Endothelial cell of umbilical vein (primary cell): Measurements from ENCODE around the gene TFRC.

Experiments used
- CTCF ChIP-seq, 2 donors: IDR thresholded peaks; 1 replicate in 1 of 2; 2 replicates in 1 of 2; pipeline ENCODE4 v1.5.1; 2011; ENCODE audit warnings: low read length in 2 of 2, mild to moderate bottlenecking in 2 of 2, moderate library complexity in 2 of 2, control low read depth in 1 of 2, inconsistent platforms in 1 of 2, low read depth in 1 of 2; ENCODE audit not compliant: insufficient read depth in 1 of 2; ENCODE audit errors: extremely low read depth in 1 of 2
- EZH2 ChIP-seq: IDR thresholded peaks from 2 replicates; pipeline ENCODE4 v1.6.1; 2012; ENCODE audit warnings: borderline replicate concordance, low read depth, mild to moderate bottlenecking, moderate library complexity, low read length, inconsistent platforms; ENCODE audit not compliant: severe bottlenecking
- FOS ChIP-seq: IDR thresholded peaks from 2 replicates; pipeline ENCODE4 v1.6.1; 2011; ENCODE audit warnings: mild to moderate bottlenecking, low read length, moderate library complexity, borderline replicate concordance; ENCODE audit not compliant: insufficient read depth
- POLR2A ChIP-seq: IDR thresholded peaks from 2 replicates; pipeline ENCODE4 v1.6.1; 2012; ENCODE audit warnings: low read depth, mild to moderate bottlenecking, control low read depth, low read length
- POLR2AphosphoS5 ChIP-seq: IDR thresholded peaks from 2 replicates; pipeline ENCODE4 v1.6.1; 2012; ENCODE audit warnings: low read depth, mild to moderate bottlenecking, control low read depth, low read length, moderate library complexity; ENCODE audit not compliant: insufficient read depth

DNA sequence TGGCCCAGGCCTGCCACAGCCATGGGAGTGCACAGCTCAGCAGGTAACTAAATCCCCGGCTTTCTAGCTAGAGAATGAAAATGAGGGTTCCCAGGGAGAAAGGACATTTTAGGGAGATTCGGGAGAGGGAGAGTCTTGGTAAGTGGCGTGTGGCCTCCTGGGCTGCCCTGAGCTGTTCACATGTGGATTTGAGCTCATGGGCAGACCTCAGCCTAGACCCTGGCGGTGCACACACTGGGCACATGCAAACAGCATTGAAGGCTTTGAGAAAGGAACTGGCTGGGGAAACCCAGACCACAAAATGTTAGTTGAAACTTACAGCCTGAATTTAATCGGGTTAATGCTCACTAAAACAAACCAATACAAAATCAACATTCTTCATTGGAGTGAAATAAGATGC is 72.4 kb downstream of the TFRC start:
- TF ChIP-seq CTCF (IDR thresholded peaks at IDR 0.05; ENCODE audit: extremely low read depth in 1 of 2, insufficient read depth in 1 of 2, low read depth in 1 of 2, low read length in 2 of 2) = no peak
- TF ChIP-seq POLR2A = no peak
- no peak for TF ChIP-seq POLR2AphosphoS5
- TF ChIP-seq EZH2 = no peak
- TF ChIP-seq FOS = no peak
